Lung (tissue), 5 donors: ENCODE data around the gene CDC42BPA. TPM values are rescaled to one million over a fixed set of nuclear protein-coding genes. Genes with fewer than 3 reads are reported as not detected.

Experiments used
- polyA plus RNA-seq, 2 donors: library from polyadenylated mRNA; stranded (reverse); fragments of 200-250 nt; gene quantifications; one replicate each; pipeline ENCODE4 v1.2.1, GENCODE V29; 2013
- small RNA-seq: library from RNA; depleted of rRNA; stranded (forward); fragments of <200 nt; gene quantifications from one replicate; pipeline ENCODE3, GENCODE V24; 2014; ENCODE audit warnings: low replicate concordance
- total RNA-seq, 2 donors: library from RNA; depleted of rRNA in 1 of 2; stranded (reverse); fragments of >200 nt in 1 of 2; gene quantifications; one replicate each; pipeline ENCODE4 v1.2.1, GENCODE V29; 2014 to 2021
- donor health status: Bipolar disorder and iron deficiency.
- donor health status: healthy.
- donor health status: DM: yes; HTN: yes; CAD: no.

CDC42BPA gene
- total and polyA plus RNA-seq, 4 donors, result 6.4 to 97.4 (median 20.2) TPM

Small RNAs within 50 kb of the gene (small RNA-seq; reads per million reads assigned to genes)
- not detected for gene AL353689.1

Other genes starting within 250 kb of the CDC42BPA start
- 10 to 100 TPM in 1 of 2 donors, 1 to 10 TPM in 1; 7.2 to 50.7 TPM for gene ZNF678, start 245.1 kb upstream of the CDC42BPA start, total RNA-seq
- 1 to 10 TPM; 1.8 to 2.1 TPM for gene ZNF678, start 245.1 kb upstream of the CDC42BPA start, polyA plus RNA-seq